ENCODE measurements around the gene MED4.
A peak's percentile ranks its signal among the peaks of the same experiment; 100 is the strongest.
"Not testable (repeated sequence)": the region's sequence is repeated elsewhere in the genome, so short reads cannot be mapped to it uniquely, and the experiment has no call there.

Gene MED4

DNA sequence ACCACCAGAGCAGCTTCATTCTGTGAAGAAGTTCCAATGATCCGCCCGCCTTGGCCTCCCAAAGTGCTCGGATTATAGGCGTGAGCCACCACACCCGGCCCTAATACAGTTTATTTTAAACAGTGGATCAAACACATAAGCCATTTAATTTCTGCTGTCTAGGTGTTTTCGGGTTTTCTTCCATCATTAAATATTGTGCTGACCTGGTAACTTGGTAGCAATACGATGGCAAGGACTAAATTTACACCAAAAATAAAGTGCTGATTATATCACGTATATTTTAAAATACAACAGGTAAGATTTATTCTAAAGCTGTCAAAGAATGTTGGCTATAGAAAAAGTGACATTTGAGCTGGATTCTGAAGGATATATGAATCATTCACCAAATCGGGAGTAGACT lies 1.3 kb downstream of the MED4 start:
- no peak for DNase-seq

DNA sequence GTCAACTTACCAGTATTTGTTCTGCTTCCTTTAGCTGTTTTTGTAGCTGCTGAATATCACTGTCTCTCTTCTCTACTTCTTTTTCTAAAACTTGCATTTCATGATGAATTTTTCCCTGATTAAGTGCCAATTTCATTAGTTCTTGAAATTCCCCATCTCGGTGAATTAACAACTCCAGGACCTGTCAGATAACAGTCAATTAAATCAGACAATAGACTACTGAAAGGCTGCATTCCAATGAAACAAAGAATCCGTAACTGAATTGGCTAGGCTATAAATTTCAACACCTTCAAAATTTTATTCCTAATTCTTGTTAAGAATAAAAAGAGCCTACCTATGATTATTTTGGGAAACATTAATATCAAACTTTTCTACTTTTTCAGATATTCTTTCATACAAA lies 8.6 kb downstream of the MED4 start:
- DNase-seq = no peak

DNA sequence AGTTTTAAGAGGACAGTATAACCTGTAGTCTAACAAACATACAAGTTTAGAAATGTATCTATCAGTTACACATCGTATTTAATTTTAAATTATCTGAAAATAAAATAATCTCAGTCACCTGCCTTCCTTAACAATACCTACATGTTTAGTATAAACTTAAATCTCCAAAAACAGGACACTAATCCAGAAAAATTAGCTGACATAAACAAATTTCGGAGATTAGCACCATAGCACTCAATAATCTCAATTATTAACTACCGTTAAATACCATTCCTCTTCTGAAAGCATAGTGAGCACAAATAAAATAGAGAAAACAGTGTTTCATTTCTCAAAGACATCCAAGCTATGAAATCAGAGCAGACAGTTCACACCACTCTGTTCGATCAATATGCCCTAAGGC lies 13.2 kb downstream of the MED4 start:
- no peak for DNase-seq

DNA sequence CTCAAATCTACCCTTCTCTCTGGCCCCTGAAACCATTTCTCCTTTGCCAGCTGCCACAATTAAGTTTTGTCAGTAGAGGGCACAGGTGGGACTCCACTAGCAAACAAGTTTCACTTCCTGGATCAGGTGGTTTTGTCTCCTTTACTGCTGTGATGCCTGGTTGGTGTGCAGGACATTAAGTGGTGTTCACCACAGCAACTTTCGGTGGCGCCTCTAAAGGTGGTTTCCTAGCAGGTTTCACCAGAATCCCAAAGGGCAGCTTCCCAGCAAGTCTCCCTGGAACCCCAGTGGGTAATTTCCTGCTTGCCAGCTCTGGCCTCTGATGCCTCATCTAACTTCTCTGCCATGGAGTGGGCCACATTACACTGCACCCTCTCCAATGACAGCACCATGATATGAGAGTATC lies 16.6 kb downstream of the MED4 start:
- no peak for DNase-seq

DNA sequence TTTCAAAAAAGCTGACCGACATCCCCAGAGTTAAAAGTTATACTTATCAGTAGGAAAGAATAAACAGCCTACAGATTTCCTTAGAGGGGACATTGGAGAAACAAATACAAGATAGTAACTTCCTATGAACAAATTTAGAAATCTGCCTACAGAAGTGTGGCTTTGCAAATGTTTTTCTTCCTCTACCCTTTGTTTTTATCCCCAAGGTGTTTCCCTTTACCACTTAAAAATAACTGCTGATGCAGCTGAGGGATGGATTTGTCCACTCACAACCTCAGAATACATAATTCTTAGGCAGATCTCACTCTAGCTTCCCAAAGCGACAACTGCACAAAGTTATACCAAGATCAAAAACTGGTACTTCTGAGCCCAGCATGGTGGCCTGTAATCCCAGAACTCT lies 20.9 kb downstream of the MED4 start:
- DNase-seq = no peak

DNA sequence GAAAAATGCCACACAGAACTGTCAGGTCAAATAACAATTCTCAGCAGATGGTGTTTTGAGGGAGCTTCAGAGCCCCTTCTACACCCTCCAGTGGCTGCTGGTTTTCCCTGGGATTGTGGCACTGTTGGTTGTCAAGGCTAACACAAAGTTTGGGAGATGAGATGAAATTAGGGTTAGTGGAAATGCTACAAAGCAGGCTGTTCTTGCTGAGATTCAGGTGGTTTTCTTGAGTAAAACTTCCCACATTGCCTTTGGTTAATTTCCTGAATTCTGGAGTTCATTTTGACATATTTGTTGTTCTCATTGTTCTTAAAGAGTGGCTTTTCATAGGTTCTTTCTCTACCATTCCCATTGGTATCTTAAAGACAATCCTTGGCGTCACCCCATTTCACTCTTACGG lies 22.1 kb downstream of the MED4 start:
- DNase-seq = no peak

DNA sequence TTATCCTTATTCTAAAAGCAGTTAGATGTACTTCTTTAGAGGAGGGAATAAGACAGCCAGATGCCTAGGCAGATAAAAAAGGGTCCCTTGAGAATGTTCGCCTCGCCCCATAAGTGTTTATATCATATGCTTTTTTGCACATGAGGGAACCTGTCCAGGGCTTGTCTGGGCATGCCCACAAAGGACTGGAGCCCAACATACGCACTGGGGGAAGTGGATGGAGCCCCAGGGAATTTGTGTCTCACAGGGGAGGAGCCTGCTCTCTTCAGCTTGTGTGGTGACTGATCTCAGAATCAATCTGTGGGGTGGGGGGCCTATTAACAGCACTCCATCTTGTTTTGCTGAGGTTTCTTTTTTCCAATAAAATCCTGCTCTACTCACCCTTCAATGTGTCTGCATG lies 22.6 kb downstream of the MED4 start:
- DNase-seq = no peak

DNA sequence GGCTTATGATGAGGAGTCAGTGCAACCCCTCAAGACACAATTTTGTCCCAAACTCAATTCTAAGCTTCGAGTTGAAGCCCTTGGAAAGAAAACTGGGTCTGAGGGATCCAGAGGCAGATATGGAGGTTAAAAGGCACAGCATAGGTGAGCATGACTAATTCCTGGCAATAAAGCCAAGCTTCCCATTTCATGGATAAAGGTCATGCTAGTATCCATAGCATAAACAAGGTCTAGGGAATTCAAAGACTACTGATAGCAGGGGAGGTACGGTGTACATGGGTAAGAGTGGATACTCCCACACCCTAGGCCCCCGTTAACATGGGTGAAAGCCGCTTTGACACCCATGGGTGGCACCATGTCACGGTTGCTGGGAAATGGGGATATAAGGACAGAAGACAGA lies 24.0 kb downstream of the MED4 start:
- no peak for DNase-seq

DNA sequence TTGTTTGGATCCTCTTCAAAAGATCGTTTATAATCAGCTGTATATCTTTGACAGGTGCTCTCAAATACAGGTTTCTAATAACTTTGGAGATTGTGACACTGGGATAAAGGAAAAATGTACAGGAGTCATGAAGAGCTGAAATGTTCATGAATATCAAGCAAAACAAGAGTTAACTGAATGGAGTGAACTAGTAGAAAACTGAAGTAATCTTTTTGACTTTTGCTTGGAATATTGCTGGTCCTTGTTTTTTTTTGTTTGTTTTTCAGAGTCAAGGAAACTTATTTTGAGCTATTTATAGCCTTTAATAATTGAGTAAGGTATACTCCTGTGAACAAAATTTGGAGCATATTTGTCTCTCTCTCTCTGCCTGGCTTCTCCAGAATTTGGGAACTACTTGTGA lies 25.3 kb downstream of the MED4 start:
- DNase-seq = no peak

DNA sequence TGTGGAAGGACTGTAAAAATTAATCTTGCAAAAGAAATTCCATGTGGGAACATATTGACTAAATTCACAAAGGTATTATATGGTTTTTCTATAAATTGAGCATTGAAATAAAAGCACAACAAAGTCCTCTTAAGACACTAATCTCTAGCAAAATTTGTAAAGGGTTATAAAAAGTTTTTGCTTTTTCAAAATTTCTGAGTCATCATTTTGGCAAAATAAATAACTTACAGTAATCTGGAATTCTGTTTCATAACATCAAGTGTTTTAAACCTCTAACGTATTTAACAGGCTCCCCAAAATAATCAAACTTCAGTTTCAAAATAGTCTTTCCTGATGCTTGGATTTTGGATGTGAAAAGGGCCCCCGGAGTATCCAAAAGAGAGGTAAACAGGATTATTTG lies 26.0 kb downstream of the MED4 start:
- no peak for DNase-seq

DNA sequence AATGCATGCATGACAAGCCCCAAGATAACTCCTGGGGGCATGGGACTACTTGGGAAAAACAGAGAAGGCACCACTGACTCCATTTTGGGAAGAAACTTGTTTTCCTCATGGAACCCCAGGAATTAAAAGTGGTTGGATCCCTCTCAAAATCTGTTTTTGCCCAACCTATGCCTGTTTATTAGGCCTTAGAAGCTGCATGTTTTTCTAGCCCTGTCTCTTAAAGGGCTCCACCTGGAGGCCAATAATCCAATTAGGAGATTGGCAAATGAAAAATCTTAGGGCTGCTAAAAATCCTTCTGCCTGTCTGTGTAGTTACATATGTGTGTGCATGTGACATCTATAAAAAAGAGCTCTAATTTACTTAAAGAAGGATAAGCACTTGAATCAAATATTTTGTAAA lies 26.9 kb downstream of the MED4 start:
- DNase-seq = no peak

DNA sequence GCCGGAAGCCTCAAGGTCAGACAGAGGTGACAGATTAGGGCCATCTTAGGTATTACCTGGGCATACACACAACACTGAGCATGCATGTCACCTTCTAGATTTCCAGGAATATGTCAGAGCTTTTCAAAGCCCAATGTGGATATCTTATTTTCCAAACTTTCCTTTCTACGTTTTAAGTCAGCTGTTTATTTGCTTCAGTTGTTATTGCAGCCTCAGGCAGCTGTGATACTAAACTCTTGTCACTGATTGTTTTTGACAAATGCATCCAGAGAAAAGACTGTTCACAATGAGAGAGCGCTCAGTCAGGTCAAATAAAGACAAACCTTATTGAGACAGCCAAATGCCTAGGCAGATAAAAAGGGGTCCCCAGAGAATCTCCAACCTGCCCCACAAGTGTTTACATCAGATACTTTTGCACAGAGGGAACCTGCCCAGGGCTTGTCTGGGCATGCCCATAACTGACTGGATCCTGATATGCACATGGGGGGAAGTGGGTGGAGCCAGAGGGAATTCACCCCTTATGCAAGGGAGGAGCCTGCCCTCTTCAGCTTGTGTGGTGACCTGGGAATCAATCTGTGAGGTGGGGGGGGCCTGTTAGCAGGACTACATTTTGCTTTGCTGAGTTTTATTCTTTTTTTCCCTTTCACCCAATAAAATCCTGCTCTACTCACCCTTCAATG lies 28.5 kb downstream of the MED4 start:
- DNase-seq = no peak

DNA sequence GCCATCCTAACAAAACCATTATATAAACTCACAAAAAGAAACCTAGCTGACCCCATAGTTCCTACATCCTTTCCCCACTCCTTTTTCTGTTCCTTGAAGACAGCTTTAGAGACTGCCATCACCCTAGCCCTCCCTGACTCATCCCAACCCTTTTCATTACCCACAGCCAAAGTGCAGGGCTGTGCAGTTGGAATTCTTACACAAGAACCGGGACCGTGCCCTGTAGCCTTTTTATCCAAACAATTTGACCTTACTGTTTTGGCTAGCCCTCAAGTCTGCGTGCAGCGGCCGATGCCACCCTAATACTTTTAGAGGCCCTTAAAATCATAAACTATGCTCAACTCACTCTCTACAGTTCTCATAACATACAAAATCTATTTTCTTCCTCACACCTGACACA lies 35.0 kb downstream of the MED4 start:
- DNase-seq = not testable (repeated sequence)

DNA sequence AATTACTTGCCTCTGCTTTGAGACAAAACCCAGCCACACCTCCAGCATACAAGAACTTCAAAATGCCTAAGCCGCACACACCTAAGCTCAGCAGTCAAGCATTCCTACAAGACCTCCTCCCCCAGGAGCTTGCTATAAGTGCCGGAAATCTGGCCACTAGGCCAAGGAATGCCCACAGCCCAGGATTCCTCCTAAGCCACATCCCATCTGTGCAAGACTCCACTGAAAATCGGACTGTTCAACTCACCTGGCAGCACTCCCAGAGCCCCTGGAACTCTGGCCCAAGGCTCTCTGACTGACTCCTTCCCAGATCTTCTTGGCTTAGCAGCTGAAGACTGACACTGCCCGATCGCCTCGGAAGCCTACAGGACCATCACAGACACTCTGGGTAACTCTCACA lies 36.4 kb downstream of the MED4 start:
- DNase-seq = not testable (repeated sequence)

DNA sequence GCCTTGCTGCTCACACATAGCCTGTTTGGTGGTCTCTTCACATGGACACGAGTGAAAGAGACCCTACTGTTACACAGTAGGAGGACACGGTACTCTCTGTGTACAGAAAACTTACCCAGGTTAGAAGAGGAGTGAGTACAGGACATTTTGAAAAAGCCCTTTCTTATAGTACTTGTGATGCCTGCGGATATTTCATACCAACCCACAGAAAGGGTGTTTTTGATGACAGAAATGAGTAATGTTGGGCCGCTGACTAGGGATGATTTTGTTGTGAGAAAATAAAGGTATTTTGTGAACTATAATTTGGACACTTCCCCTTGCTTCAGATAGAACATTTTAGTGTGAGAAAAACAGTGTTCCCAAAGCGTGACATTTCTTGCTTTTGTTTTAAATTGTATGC lies 39.2 kb downstream of the MED4 start:
- DNase-seq = no peak

DNA sequence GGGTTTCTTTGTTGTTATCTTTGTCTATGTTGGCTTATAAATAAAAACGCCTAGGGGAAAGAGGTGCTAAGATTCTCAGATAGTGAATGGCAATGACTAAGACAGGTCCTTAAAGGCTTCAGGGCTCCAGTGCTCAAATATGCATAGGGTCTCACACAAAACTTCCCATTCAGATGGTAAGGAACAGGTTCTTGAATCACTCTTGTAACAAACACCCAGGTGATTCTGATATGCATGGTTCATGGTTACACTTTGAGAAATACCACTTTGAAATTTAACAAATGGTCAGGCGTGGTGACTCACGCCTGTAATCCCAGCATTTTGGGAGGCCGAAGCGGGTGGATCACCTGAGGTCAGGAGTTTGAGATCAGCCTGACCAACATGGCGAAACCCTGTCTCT lies 40.3 kb downstream of the MED4 start:
- no peak for DNase-seq

DNA sequence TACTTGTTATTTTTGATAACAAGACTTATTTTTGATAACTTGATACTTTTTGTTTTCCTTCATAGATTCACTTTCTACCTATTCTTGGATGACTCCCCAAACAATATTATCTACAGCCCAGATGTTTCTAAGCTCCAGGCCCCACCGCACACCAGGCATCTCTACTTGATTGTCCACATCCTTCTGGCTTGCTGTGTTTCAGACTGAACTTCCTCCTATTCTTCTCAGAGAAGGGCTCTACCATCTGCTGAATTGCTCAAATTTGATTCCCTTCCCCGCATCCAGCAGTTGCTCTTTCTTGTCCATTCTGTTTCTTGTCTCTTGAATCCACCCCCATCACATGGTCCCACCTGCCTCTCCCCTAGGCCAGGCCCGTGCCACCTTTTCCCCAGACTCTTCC lies 44.4 kb downstream of the MED4 start:
- no peak for DNase-seq

DNA sequence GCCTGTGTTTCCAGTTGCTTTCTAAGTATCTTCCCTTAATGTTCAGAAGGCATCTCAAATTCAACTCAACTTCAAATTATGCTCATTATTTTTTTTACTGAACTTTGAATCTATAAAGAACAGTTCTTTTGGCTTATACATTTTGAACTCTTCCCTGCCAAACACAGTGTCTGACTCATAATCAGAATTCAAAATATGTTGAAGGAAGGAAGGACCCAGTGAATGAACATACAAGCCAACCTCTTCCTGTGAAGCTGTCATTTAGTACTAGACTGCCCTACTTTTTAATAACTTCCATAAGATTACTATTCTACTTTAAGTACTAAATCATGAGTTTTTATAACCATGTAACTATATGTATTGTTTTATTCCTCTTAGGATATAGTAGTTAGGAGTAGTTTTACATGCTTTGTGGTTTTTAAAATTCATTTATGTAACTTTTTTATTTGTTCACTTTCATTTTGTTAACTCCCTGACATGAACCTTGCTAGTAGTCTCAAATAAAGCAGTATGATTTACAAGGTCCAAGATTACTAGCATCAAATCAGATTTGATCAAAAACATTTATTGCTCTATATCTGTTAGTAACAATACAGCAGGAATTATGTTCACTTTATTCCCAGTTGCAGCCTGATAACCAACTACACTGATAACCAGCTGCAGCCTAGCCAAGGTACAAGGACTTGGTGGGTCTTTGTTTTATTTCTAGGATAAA lies 51.0 kb downstream of the MED4 start:
- DNase-seq = no peak

DNA sequence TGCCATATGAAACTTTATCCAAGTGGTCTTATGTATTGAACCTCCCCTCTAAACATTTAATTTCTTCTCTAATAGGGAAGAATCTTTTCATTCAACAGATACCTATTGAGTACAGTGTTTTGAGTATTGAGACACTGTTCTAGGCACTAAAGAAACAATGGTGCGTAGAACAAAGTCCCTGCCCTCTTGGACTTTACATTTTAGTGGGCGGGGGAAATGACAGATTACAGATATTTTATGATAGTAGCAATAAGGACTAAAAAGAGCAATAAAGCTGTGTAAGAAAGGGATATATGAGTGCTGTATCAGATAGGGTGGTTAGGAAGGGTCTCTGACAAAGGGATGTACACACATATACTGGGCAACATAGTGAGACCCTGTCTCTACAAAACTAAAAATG lies 52.0 kb downstream of the MED4 start:
- no peak for DNase-seq

DNA sequence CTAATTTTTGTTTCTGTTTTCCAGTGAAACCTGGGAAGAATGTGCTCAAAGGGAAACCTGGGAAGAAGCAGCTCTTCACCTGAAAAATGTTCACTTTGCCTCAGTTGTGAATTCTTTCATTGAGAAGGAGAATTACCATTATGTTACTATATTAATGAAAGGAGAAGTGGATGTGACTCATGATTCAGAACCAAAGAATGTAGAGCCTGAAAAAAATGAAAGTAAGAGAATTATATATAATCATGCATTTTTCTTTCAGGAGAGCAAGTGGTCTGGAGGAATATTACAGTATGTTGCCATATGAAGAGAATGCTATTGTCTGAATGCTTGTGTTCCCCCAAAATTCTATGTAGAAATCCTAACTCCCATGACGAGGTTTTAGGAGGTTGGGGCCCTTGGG lies 54.0 kb downstream of the MED4 start:
- no peak for DNase-seq

DNA sequence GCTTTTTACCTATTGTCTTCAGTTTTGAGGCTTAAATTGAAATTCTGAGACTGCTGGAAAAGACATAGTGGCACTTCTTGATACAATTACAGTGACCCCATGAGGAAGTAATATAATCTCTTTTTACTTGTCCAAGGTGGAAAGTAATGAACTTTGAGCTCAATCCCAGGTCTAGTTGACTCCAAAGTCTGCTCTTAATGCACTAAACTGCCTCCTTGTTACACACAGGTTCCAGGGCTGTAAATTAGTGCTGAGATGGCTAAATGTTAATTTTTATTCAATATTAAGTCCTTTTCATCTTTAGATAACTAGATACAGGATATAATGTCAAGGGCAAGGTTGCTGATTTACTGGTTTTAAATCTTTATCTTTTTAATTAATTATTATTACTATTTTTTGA lies 54.9 kb downstream of the MED4 start:
- DNase-seq = no peak

DNA sequence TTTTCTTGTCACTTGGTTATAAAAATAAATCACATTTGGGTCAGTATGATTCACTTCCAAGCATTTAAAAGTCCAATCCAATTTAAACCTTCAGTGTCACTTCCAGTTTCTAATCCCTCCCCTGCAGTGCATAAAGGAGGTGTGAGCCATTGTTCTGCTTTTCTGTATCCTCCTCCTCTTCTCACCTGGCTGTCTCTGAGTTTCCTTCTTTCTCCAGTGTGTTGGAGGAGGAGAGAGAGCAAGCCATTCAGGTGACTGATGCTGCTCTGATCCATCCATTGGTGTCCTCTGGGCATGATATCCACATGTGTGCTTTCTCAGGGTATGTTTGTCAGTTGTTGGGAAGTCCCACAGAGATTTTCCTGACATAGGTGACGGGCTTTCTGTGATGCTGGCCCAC lies 56.1 kb downstream of the MED4 start:
- DNase-seq = no peak

DNA sequence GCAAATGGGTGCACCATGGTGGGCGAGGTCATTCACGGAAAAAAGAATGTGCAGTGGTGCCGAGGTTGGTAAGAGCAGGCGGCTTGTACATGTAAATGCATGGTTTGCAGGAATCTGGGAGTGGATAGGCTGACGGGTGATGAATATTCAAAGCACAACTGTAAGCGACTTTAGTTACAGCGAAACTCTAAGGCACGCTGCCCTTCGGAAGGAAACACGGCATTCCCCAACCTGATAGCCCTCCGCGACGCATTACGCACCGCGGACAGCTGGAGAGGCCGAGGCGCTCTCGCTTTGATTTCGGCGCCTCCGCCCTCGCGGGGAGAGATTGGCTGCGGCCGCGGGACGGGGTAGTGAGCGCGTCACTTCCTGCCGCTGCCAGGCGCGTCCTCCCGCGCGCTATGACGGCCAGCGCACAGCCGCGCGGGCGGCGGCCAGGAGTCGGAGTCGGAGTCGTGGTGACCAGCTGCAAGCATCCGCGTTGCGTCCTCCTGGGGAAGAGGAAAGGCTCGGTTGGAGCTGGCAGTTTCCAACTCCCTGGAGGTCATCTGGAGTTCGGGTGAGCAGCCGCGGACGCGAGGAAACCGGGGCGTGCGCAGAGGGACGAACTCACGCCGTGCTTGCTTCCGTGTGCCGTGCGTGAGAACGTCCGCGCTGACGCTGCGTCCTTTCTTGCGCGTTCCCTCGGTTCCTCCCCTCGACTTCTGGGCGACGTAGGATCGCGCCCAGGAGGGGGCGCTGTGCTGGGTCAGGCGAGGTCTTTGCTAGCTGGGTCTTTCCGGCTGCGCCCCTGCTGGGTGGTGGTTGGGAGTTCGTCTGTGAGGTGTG lies 57.3 kb downstream of the MED4 start, which contains the start of gene NUDT15:
TSS of gene NUDT15 (plus strand) at position 381 of the 828 bp plus-strand sequence. CDS start at position 402, 21 bp downstream.
- DNase-seq = peak; percentile 85

DNA sequence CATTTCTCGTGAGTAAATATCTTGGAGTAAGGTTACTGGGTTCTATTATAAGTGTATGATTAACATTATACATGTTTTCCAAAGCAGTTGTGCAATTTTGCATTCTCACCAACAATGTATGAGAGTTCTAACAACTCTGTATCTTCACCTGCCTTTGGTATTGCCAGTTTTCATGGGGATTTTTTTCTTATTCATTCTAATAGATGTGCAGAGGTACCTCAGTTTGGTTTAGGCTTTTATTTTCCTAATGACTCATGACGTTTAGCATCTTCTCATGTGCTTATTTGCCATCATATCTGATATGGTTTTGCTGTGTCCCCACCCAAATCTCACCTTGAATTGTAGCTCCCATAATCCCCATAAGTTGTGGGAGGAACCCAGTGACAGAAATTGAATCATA lies 65.0 kb downstream of the MED4 start:
- no peak for DNase-seq

All from NCI-H774 (cell line).